WTC11 (cell line): ENCODE data around the gene LHX2. TPM values are rescaled to one million over a fixed set of nuclear protein-coding genes. Genes with fewer than 3 reads are reported as not detected.

Source experiments
- ATAC-seq: fragments of 200-7000 bp; cut with Tn5 transposase; 2 replicates; pipeline ENCODE4 v1.10.0; 2021; ENCODE audit warnings: mild to moderate bottlenecking, moderate library complexity
- CTCF ChIA-PET: fragments of 300-600 bp; sonication (Branson Sonifier 250); formaldehyde crosslinking; loops from one replicate; lab custom pipeline; 2021; ENCODE audit warnings: antibody characterized with exemption; lab: Charles Lee
- POLR2A ChIA-PET: fragments of 350-600 bp; sonication (Branson Sonifier 250); formaldehyde crosslinking; loops from one replicate; lab custom pipeline; 2021; ENCODE audit warnings: antibody characterized with exemption; lab: Charles Lee
- DNase-seq: peaks from one replicate; pipeline ENCODE4 v3.0.0; 2021; ENCODE audit warnings: low spot score
- H3K27ac Mint-ChIP-seq: 2 replicates; pipeline ENCODE4 v1.8.0; 2021; ENCODE audit warnings: mixed read lengths
- H3K27me3 Mint-ChIP-seq: 2 replicates; pipeline ENCODE4 v1.8.0; 2021; ENCODE audit warnings: low read depth, mild to moderate bottlenecking, moderate library complexity, mixed read lengths
- H3K36me3 Mint-ChIP-seq: 2 replicates; pipeline ENCODE4 v1.8.0; 2021; ENCODE audit warnings: mixed read lengths
- H3K4me1 Mint-ChIP-seq: 2 replicates; pipeline ENCODE4 v1.8.0; 2022; ENCODE audit warnings: mixed read lengths
- H3K4me3 Mint-ChIP-seq: 2 replicates; pipeline ENCODE4 v1.8.0; 2021; ENCODE audit warnings: mild to moderate bottlenecking, moderate library complexity, mixed read lengths
- H3K9me3 Mint-ChIP-seq: 2 replicates; pipeline ENCODE4 v1.8.0; 2021; ENCODE audit warnings: mixed read lengths
- AFF4 ChIP-seq: sonication (generic); formaldehyde crosslinking; IDR thresholded peaks from 2 replicates; pipeline ENCODE4 v1.8.1; 2023; ENCODE audit warnings: mild to moderate bottlenecking, missing genetic modification reagents, borderline replicate concordance
- CTCF ChIP-seq: fragments of 200-600 bp; IDR thresholded peaks from 2 replicates; pipeline ENCODE4 v1.8.0; 2022; ENCODE audit warnings: antibody characterized with exemption
- FOXJ3 ChIP-seq: sonication (generic); formaldehyde crosslinking; IDR thresholded peaks from 2 replicates; pipeline ENCODE4 v1.9.0; 2021; ENCODE audit warnings: missing genetic modification reagents, mild to moderate bottlenecking, borderline replicate concordance
- NFE2L1 ChIP-seq: sonication (generic); formaldehyde crosslinking; IDR thresholded peaks from 2 replicates; pipeline ENCODE4 v1.8.1; 2023; ENCODE audit warnings: missing genetic modification reagents
- TEAD4 ChIP-seq: sonication (generic); formaldehyde crosslinking; IDR thresholded peaks from 2 replicates; pipeline ENCODE4 v1.8.0; 2022; ENCODE audit warnings: mild to moderate bottlenecking, missing genetic modification reagents
- ZNF425 ChIP-seq: fragments of 250-450 bp; sonication (Bioruptor Pico); conservative IDR thresholded peaks from 2 replicates; pipeline ENCODE4 v1.9.0; 2021; ENCODE audit warnings: mild to moderate bottlenecking
- total RNA-seq: library from RNA; stranded (reverse); gene quantifications from 3 replicates; pipeline ENCODE4 v1.2.3, GENCODE V29; 2021
- TF ChIP-seq, protein P1 (sequence below): sonication (generic); formaldehyde crosslinking; IDR thresholded peaks from 2 replicates; pipeline ENCODE4 v1.8.0; 2022; ENCODE audit warnings: missing genetic modification reagents
- TF ChIP-seq, protein P2 (sequence below): sonication (generic); formaldehyde crosslinking; IDR thresholded peaks from 2 replicates; pipeline ENCODE4 v1.8.1; 2023; ENCODE audit warnings: mild to moderate bottlenecking, missing genetic modification reagents

Gene LHX2
- total RNA-seq, 1 experiment from 2014 or later: 0.42 TPM

DNA sequence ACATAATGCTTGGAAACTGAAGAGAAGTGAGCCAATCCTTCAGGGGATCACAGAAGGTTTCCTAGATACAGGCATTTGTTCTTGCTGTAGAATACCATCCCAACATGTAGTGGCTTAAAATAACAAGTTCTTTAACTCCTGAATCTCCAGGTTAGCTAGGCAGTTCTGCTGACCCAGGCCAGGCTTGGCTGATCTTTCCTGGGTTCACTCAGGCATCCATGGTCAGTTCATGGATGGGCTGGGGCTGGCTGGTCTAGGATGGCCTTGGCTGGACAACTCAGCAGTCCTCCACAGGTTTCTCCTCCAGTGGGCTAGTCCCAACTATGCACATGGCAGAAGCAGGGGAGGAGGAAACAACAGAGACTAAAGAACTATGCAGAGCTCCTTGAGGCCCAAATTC, 44.2 kb upstream of the LHX2 start (continued):
- no peak for TF ChIP-seq AFF4 (CRISPR knock-in tag)
- TF ChIP-seq, protein P1, sequence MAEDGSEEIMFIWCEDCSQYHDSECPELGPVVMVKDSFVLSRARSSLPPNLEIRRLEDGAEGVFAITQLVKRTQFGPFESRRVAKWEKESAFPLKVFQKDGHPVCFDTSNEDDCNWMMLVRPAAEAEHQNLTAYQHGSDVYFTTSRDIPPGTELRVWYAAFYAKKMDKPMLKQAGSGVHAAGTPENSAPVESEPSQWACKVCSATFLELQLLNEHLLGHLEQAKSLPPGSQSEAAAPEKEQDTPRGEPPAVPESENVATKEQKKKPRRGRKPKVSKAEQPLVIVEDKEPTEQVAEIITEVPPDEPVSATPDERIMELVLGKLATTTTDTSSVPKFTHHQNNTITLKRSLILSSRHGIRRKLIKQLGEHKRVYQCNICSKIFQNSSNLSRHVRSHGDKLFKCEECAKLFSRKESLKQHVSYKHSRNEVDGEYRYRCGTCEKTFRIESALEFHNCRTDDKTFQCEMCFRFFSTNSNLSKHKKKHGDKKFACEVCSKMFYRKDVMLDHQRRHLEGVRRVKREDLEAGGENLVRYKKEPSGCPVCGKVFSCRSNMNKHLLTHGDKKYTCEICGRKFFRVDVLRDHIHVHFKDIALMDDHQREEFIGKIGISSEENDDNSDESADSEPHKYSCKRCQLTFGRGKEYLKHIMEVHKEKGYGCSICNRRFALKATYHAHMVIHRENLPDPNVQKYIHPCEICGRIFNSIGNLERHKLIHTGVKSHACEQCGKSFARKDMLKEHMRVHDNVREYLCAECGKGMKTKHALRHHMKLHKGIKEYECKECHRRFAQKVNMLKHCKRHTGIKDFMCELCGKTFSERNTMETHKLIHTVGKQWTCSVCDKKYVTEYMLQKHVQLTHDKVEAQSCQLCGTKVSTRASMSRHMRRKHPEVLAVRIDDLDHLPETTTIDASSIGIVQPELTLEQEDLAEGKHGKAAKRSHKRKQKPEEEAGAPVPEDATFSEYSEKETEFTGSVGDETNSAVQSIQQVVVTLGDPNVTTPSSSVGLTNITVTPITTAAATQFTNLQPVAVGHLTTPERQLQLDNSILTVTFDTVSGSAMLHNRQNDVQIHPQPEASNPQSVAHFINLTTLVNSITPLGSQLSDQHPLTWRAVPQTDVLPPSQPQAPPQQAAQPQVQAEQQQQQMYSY (CRISPR knock-in tag): no peak
- TF ChIP-seq FOXJ3: no peak

DNA sequence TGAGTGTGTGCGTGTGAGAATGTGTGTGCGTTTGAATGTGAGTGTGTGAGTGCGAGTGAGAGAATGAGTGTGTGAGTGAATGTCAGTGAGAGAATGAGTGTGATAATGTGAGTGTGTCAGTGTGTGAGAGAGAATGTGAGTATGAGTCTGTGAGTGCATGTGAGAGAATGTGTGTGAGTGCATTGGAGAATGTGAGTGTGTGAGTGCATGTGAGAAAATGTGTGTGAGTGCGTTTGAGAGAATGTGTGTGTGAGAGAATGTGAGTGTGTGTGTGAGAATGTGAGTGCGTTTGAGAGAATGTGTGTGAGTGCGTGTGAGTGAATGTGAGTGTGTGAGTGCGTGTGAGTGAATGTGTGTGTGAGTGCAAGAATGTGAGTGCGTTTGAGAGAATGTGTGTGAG, 39.0 kb upstream of the LHX2 start:
- Mint-ChIP-seq H3K27ac (no peak overlapping the region), H3K4me1 (no peaks in the 10 kb centered on the region), H3K27me3 (peaks cover 7% of the 10 kb centered on the region), H3K36me3 (no peaks in the 10 kb centered on the region), H3K9me3 (no peaks in the 10 kb centered on the region), H3K4me3 (no peak overlapping the region)
- POLR2A ChIA-PET: no interaction called here
- DNase-seq (no peak), ATAC-seq (no peak)
- TF ChIP-seq NFE2L1 (CRISPR knock-in tag): peak; percentile 43; the same call in 1 of the 2 replicates
- no peak for TF ChIP-seq ZNF425 (CRISPR knock-in tag)
- CTCF ChIA-PET: no interaction called here

DNA sequence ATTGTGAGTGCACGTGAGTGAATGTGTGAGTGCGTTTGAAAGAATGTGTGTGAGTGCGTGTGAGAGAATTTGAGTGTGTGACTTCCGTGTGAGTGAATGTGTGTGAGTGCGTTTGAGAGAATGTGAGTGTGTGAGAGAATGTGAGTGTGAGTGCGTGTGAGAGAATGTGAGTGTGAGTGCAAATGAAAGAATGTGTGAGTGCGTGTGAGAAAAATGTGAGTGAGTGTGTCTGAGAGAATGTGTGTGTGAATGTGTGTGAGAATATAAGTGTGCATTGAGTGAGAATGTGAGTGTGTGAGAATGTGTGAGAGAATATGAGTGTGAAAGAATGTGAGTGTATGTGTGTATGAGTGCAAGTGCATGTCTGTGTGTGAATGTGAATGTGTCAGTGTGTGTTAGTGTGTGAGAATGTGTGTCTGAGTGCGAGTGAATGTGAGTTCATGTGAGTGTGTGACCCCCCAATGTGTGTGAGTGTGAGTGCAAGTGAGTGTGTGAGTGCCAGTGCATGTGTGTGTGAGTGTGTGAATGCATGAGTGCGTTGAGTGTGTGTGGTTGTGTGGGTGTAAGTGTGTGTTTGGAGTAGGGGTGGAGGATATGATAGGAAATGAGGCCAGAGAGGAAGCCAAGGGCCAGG, 37.9 kb upstream of the LHX2 start:
- Mint-ChIP-seq H3K4me3 (no peak overlapping the region), H3K27ac (no peak overlapping the region), H3K27me3 (peaks cover 8% of the 10 kb centered on the region), H3K4me1 (no peaks in the 10 kb centered on the region), H3K36me3 (no peaks in the 10 kb centered on the region), H3K9me3 (no peaks in the 10 kb centered on the region)
- DNase-seq: no peak
- TF ChIP-seq CTCF (no peak), TEAD4 (no peak)
- TF ChIP-seq, protein P2, sequence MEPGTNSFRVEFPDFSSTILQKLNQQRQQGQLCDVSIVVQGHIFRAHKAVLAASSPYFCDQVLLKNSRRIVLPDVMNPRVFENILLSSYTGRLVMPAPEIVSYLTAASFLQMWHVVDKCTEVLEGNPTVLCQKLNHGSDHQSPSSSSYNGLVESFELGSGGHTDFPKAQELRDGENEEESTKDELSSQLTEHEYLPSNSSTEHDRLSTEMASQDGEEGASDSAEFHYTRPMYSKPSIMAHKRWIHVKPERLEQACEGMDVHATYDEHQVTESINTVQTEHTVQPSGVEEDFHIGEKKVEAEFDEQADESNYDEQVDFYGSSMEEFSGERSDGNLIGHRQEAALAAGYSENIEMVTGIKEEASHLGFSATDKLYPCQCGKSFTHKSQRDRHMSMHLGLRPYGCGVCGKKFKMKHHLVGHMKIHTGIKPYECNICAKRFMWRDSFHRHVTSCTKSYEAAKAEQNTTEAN: 0 out of 2 replicates have a peak, but pooled peaks have one; percentile 16
- no peak for ATAC-seq
- ChIA-PET POLR2A (no interaction called here), CTCF (no interaction called here)
